PC-9 (cell line): Measurements from ENCODE around the gene SEMA5A. TPM values are rescaled to one million over a fixed set of nuclear protein-coding genes. Genes with fewer than 3 reads are reported as not detected.

Source experiments
- BruUV-seq: library from RNA; stranded (reverse); fragments of 400-500 nt; replicated peaks from 2 replicates; lab custom pipeline; 2021; lab: Mats Ljungman, UMichigan
- CTCF ChIA-PET: fragments of 300-600 bp; sonication (Branson Sonifier 250); formaldehyde crosslinking; loops from one replicate; lab custom pipeline; 2022; ENCODE audit warnings: antibody characterized with exemption; lab: Charles Lee
- POLR2A ChIA-PET: fragments of 300-600 bp; sonication (Branson Sonifier 250); formaldehyde crosslinking; loops from one replicate; lab custom pipeline; 2022; ENCODE audit warnings: antibody characterized with exemption; ENCODE audit not compliant: unreplicated experiment; lab: Charles Lee
- DNase-seq, 2 experiments: peaks; one replicate each; pipeline versions ENCODE4 v3.0.0 to v3.0.0-alpha.2; 2015 to 2022; ENCODE audit warnings: mixed read lengths in 1 of 2
- H2AFZ ChIP-seq: fragments of 200-600 bp; sonication (generic); 2 replicates; pipeline ENCODE4 v1.8.1; 2017; ENCODE audit warnings: antibody characterized with exemption
- H3F3A ChIP-seq: fragments of 200-600 bp; sonication (generic); 2 replicates; pipeline ENCODE4 v1.8.1; 2017; ENCODE audit warnings: antibody characterized with exemption, mild to moderate bottlenecking, low read depth; ENCODE audit not compliant: insufficient read depth
- H3K27ac ChIP-seq: fragments of 200-600 bp; sonication (generic); 2 replicates; pipeline ENCODE4 v1.6.1; 2016; ENCODE audit warnings: mixed run types
- H3K27me3 ChIP-seq: fragments of 200-600 bp; sonication (generic); 2 replicates; pipeline ENCODE4 v1.6.1; 2016; ENCODE audit warnings: low read depth, mixed run types; ENCODE audit not compliant: insufficient read depth
- H3K36me3 ChIP-seq: fragments of 200-600 bp; sonication (generic); 2 replicates; pipeline ENCODE4 v1.6.1; 2016; ENCODE audit warnings: low read depth, mixed run types
- H3K4me1 ChIP-seq: fragments of 200-600 bp; sonication (generic); replicated peaks from 2 replicates; pipeline ENCODE4 v1.6.1; 2016; ENCODE audit warnings: mixed run types; ENCODE audit not compliant: insufficient read depth
- H3K4me2 ChIP-seq: fragments of 200-600 bp; sonication (generic); 2 replicates; pipeline ENCODE4 v1.6.1; 2017; ENCODE audit warnings: mixed run types
- H3K4me3 ChIP-seq: fragments of 200-600 bp; sonication (generic); 2 replicates; pipeline ENCODE4 v1.6.1; 2016; ENCODE audit warnings: mixed run types
- H3K79me2 ChIP-seq: fragments of 200-600 bp; sonication (generic); 2 replicates; pipeline ENCODE4 v1.6.1; 2017; ENCODE audit warnings: low read depth, mixed run types
- H3K9me2 ChIP-seq: fragments of 200-600 bp; sonication (generic); 2 replicates; pipeline ENCODE4 v1.8.1; 2017; ENCODE audit warnings: mild to moderate bottlenecking; ENCODE audit not compliant: insufficient read depth
- H3K9me3 ChIP-seq: fragments of 200-600 bp; sonication (generic); 2 replicates; pipeline ENCODE4 v1.8.1; 2016; ENCODE audit warnings: low read depth; ENCODE audit not compliant: insufficient read depth
- H4K20me1 ChIP-seq: fragments of 200-600 bp; sonication (generic); 2 replicates; pipeline ENCODE4 v1.8.1; 2017; ENCODE audit not compliant: insufficient read depth
- CTCF ChIP-seq: fragments of 200-600 bp; sonication (generic); conservative IDR thresholded peaks from 2 replicates; pipeline ENCODE4 v1.6.1; 2017; ENCODE audit warnings: mixed run types, antibody characterized with exemption, mild to moderate bottlenecking, moderate library complexity
- EZH2 ChIP-seq: fragments of 200-600 bp; sonication (generic); IDR thresholded peaks from 2 replicates; pipeline ENCODE4 v1.8.0; 2017; ENCODE audit warnings: antibody characterized with exemption, low read depth
- intact Hi-C: fragments of 100-400 bp; cut with micrococcal nuclease; formaldehyde crosslinking; loops from one replicate; pipeline ENCODE4 v1.10.0; 2022; ENCODE audit not compliant: unreplicated experiment
- microRNA-seq: library from miRNA; unstranded; fragments of <30 nt; microRNA quantifications from one replicate; pipeline ENCODE4 v1.2.0, GENCODE V29; 2021; ENCODE audit warnings: borderline number of aligned reads, borderline replicate concordance
- total RNA-seq: library from RNA; stranded (reverse); gene quantifications from 2 replicates; pipeline ENCODE4 v1.2.3, GENCODE V29; 2021

The SEMA5A gene
- total RNA-seq, 1 experiment from 2014 or later = not detected

GRCh38 chr5:8997542-8998070 lies 548.3 kb downstream of the SEMA5A start:
- Histone ChIP-seq H3K4me3 (no peak overlapping the region), H2AFZ (no peak overlapping the region), H3F3A (no peaks in the 10 kb centered on the region), H3K4me1 (no peaks in the 10 kb centered on the region), H3K79me2 (no peaks in the 10 kb centered on the region), H3K4me2 (no peak overlapping the region), H4K20me1 (no peaks in the 10 kb centered on the region), H3K9me3 (0 out of 2 replicates have a peak, but pooled peaks cover 5% of the 10 kb centered on the region), H3K9me2 (no peaks in the 10 kb centered on the region; the same call in 1 of the 2 replicates), H3K36me3 (no peaks in the 10 kb centered on the region), H3K27me3 (no peaks in the 10 kb centered on the region), H3K27ac (no peak overlapping the region)
- ChIA-PET CTCF (no interaction called here), POLR2A (no interaction called here)
- TF ChIP-seq EZH2 = no peak
- TF ChIP-seq CTCF = no peak
- DNase-seq = no peak
- intact Hi-C loops = no loop called here
- no TSS peak for BruUV-seq

DNA sequence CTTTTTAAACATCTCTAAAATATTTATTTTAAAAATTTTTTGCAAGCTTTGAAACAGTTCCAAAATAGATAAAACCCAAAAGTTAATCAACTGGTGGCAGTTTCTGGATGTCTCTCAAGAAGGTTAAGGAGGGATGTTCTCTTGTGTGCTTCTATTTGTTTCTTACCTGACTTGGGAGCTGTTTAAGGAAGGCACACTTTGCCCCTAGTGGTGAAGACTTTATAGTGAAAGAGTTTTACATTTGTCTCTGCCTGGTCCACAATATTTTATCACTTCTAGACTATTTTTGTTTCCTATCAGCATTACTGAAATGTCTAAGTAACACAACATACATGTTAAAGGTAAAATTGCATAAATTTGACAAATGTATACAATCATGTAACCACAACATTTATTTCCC lies 552.8 kb downstream of the SEMA5A start:
- POLR2A ChIA-PET = no interaction called here
- H3K79me2 ChIP-seq = no peaks in the 10 kb centered on the region
- no TSS peak for BruUV-seq
- CTCF ChIA-PET = no interaction called here
- H3K9me2 ChIP-seq = no peaks in the 10 kb centered on the region; the same call in 1 of the 2 replicates
- no peaks in the 10 kb centered on the region for H3K4me1 ChIP-seq
- no peak for DNase-seq
- H3K27ac ChIP-seq = no peak overlapping the region
- no peak for TF ChIP-seq EZH2
- TF ChIP-seq CTCF = peak; percentile 77
- intact Hi-C loops = no loop called here
- 0 out of 2 replicates have a peak, but pooled peaks cover 9% of the 10 kb centered on the region for H3K9me3 ChIP-seq
- no peak overlapping the region for H3K4me2 ChIP-seq
- no peaks in the 10 kb centered on the region for H4K20me1 ChIP-seq
- no peaks in the 10 kb centered on the region for H3F3A ChIP-seq
- H3K27me3 ChIP-seq = no peaks in the 10 kb centered on the region
- H2AFZ ChIP-seq = no peak overlapping the region
- H3K36me3 ChIP-seq = no peaks in the 10 kb centered on the region
- no peak overlapping the region for H3K4me3 ChIP-seq

Small RNA genes within 50 kb of the gene (microRNA-seq; reads per million reads assigned to microRNA genes)
- gene MIR4636 = not detected

Other genes starting within 250 kb of the SEMA5A start
- not detected in 2 replicates for gene TAS2R1, start 84.3 kb upstream of the SEMA5A start, total RNA-seq